Measurements from ENCODE around the gene UBE2V1.
"Not testable (repeated sequence)": the region's sequence is repeated elsewhere in the genome, so short reads cannot be mapped to it uniquely, and the experiment has no call there.

DNA sequence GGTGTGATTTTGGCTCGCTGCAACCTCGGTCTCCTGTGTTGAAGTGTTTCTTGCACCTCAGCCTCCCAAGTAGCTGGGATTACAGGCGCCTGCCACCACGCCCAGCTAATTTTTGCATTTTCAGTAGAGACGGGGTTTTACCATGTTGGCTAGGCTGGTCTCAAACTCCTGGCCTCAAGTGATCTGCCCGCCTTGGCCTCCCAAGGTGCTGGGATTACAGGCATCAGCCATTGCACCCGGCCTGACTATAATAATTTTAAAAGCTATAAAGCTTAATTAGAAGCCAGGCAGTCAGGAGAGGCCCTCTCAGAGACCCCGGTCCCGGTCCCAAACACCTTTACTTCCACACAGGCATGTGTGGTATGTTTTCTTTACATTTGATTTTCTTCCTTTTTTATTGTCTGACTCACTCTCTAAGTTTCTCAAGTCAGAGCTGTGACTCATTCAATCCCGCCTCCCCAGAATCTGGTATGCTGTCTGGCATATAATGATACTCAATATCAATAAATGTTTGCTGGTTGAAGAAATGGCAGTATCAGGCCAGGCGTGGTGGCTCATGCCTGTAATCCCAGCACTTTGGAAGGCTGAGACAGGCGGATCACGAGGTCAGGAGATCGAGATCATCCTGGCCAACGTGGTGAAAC, 9.4 kb downstream of the UBE2V1 start:
- TF ChIP-seq EZH2phosphoT487 (IDR thresholded peaks at IDR 0.05; ENCODE audit: borderline replicate concordance, low read depth, low read length): not testable (repeated sequence)
- TF ChIP-seq, protein P1, sequence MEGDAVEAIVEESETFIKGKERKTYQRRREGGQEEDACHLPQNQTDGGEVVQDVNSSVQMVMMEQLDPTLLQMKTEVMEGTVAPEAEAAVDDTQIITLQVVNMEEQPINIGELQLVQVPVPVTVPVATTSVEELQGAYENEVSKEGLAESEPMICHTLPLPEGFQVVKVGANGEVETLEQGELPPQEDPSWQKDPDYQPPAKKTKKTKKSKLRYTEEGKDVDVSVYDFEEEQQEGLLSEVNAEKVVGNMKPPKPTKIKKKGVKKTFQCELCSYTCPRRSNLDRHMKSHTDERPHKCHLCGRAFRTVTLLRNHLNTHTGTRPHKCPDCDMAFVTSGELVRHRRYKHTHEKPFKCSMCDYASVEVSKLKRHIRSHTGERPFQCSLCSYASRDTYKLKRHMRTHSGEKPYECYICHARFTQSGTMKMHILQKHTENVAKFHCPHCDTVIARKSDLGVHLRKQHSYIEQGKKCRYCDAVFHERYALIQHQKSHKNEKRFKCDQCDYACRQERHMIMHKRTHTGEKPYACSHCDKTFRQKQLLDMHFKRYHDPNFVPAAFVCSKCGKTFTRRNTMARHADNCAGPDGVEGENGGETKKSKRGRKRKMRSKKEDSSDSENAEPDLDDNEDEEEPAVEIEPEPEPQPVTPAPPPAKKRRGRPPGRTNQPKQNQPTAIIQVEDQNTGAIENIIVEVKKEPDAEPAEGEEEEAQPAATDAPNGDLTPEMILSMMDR (conservative IDR thresholded peaks at IDR 0.05; ENCODE audit: low read length): not testable (repeated sequence)
